ENCODE data around the gene CD3D. TPM values are rescaled to one million over a fixed set of nuclear protein-coding genes. Genes with fewer than 3 reads are reported as not detected.

CD3D gene
- polyA plus RNA-seq, 1 experiment, result not detected

- POLR2A ChIA-PET, result no interaction called here
- CTCF ChIA-PET, result interaction anchor here (0.9 to 1.4 kb wide), 4 partner anchors 10 to 112 kb away, joined by 3 to 8 read pairs (median 3); no protein-coding TSS in a partner anchor
- H3K36me3 ChIP-seq (ENCODE audit: control insufficient read depth, insufficient read depth, low read length), result peaks cover 18% of the 10 kb centered on the region
- no peak for DNase-seq (ENCODE audit: low read depth)
- no peaks in the 10 kb centered on the region for H3K27me3 ChIP-seq (ENCODE audit: control insufficient read depth, insufficient read depth, low read length)
- TF ChIP-seq, protein P1, sequence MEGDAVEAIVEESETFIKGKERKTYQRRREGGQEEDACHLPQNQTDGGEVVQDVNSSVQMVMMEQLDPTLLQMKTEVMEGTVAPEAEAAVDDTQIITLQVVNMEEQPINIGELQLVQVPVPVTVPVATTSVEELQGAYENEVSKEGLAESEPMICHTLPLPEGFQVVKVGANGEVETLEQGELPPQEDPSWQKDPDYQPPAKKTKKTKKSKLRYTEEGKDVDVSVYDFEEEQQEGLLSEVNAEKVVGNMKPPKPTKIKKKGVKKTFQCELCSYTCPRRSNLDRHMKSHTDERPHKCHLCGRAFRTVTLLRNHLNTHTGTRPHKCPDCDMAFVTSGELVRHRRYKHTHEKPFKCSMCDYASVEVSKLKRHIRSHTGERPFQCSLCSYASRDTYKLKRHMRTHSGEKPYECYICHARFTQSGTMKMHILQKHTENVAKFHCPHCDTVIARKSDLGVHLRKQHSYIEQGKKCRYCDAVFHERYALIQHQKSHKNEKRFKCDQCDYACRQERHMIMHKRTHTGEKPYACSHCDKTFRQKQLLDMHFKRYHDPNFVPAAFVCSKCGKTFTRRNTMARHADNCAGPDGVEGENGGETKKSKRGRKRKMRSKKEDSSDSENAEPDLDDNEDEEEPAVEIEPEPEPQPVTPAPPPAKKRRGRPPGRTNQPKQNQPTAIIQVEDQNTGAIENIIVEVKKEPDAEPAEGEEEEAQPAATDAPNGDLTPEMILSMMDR (IDR thresholded peaks at IDR 0.05; ENCODE audit: insufficient read depth, low read depth, low read length), result no peak
- H3K4me3 ChIP-seq (ENCODE audit: low read depth, low read length), result no peak overlapping the region
These were observed 33.5 kb upstream of the CD3D start for GRCh38 chr11:118375978-118376377.

- TF ChIP-seq, protein P1 (IDR thresholded peaks at IDR 0.05; ENCODE audit: insufficient read depth, low read depth, low read length), result no peak
- no peak for DNase-seq (ENCODE audit: low read depth)
- CTCF ChIA-PET, result interaction anchor here (1.2 kb wide), 1 partner anchor 12 kb away, joined by 3 read pairs; no protein-coding TSS in a partner anchor
- H3K36me3 ChIP-seq (ENCODE audit: control insufficient read depth, insufficient read depth, low read length), result peaks cover 18% of the 10 kb centered on the region
- H3K27me3 ChIP-seq (ENCODE audit: control insufficient read depth, insufficient read depth, low read length), result no peaks in the 10 kb centered on the region
- POLR2A ChIA-PET, result no interaction called here
- H3K4me3 ChIP-seq (ENCODE audit: low read depth, low read length), result no peak overlapping the region
These were observed 32.2 kb upstream of the CD3D start for GRCh38 chr11:118374729-118375128.

- POLR2A ChIA-PET, result no interaction called here
These were observed 31.4 kb upstream of the CD3D start for GRCh38 chr11:118373871-118374270.

DNA sequence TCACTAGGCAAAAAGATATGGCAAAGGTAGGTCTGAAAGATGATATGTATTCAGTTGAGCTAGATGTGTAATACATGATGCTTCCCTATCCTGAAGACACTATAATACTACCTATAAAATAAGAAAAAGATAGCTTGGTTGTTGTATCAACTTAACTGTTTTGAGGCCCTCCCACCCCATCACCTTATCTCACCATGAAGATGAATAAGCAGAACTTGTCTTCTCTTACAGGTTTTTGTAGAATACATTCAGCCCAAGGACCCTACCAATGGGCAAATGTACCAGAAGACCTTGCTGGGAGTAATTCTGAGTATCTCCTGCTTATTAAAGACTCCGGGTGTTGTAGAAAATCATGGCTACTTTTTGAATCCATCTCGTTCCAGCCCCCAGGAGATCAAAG, 30.8 kb upstream of the CD3D start:
- Histone ChIP-seq H3K4me3 (ENCODE audit: low read depth, low read length) (no peak overlapping the region), H3K27me3 (ENCODE audit: control insufficient read depth, insufficient read depth, low read length) (no peaks in the 10 kb centered on the region), H3K36me3 (ENCODE audit: control insufficient read depth, insufficient read depth, low read length) (peaks cover 24% of the 10 kb centered on the region)
- TF ChIP-seq, protein P1 (IDR thresholded peaks at IDR 0.05; ENCODE audit: insufficient read depth, low read depth, low read length), result no peak
- ChIA-PET POLR2A (interaction anchor here (0.6 kb wide), 1 partner anchor 89 kb away, joined by 8 read pairs; no protein-coding TSS in a partner anchor), CTCF (interaction anchor here (0.6 to 0.9 kb wide), 3 partner anchors 9 to 12 kb away, joined by 3 to 4 read pairs (median 3); no protein-coding TSS in a partner anchor)
- DNase-seq (ENCODE audit: low read depth), result no peak

More at GRCh38 chr11:118373871-118374270, 31.4 kb upstream of the CD3D start:
- H3K4me3 ChIP-seq (ENCODE audit: low read depth, low read length), result no peak overlapping the region
- H3K27me3 ChIP-seq (ENCODE audit: control insufficient read depth, insufficient read depth, low read length), result no peaks in the 10 kb centered on the region
- CTCF ChIA-PET, result interaction anchor here (0.6 kb wide), 1 partner anchor 11 kb away, joined by 4 read pairs; no protein-coding TSS in a partner anchor
- TF ChIP-seq, protein P1 (IDR thresholded peaks at IDR 0.05; ENCODE audit: insufficient read depth, low read depth, low read length), result no peak
- no peak for DNase-seq (ENCODE audit: low read depth)
- H3K36me3 ChIP-seq (ENCODE audit: control insufficient read depth, insufficient read depth, low read length), result peaks cover 19% of the 10 kb centered on the region

DNA sequence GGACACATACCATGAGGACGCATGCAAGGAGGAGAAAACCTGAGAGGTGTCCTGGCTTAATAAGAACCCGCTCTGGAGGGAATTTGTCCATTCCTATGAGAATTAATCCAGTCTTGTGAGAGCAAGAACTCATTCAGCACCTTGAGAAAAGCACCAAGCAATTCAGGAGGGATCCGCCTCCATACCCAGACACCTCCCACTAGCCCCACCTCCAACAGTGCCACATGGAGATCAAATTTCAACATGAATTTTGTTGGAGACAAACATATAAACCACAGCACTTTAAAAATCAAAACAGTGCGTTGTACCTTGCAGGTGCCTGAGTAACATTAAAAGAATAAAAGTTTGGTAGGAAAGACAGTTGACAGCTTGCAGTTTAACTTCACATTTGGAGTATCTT, 28.3 kb upstream of the CD3D start:
- TF ChIP-seq, protein P1 (IDR thresholded peaks at IDR 0.05; ENCODE audit: insufficient read depth, low read depth, low read length), result no peak
- Histone ChIP-seq H3K27me3 (ENCODE audit: control insufficient read depth, insufficient read depth, low read length) (no peaks in the 10 kb centered on the region), H3K36me3 (ENCODE audit: control insufficient read depth, insufficient read depth, low read length) (peaks cover 21% of the 10 kb centered on the region), H3K4me3 (ENCODE audit: low read depth, low read length) (no peak overlapping the region)
- no peak for DNase-seq (ENCODE audit: low read depth)
- ChIA-PET POLR2A (no interaction called here), CTCF (no interaction called here)

Measured in BJ (cell line).